Activated CD8-positive, alpha-beta memory T cell treated with anti-CD3 and anti-CD28 coated beads for 48 hours (primary cell): ENCODE measurements around the gene PNMA8C.

Source experiments
- DNase-seq, 3 experiments: peaks; one replicate each; pipeline ENCODE4 v3.0.0-alpha.2; 2020; ENCODE audit warnings: low read depth in 2 of 3, low spot score in 2 of 3

PNMA8C gene

DNA sequence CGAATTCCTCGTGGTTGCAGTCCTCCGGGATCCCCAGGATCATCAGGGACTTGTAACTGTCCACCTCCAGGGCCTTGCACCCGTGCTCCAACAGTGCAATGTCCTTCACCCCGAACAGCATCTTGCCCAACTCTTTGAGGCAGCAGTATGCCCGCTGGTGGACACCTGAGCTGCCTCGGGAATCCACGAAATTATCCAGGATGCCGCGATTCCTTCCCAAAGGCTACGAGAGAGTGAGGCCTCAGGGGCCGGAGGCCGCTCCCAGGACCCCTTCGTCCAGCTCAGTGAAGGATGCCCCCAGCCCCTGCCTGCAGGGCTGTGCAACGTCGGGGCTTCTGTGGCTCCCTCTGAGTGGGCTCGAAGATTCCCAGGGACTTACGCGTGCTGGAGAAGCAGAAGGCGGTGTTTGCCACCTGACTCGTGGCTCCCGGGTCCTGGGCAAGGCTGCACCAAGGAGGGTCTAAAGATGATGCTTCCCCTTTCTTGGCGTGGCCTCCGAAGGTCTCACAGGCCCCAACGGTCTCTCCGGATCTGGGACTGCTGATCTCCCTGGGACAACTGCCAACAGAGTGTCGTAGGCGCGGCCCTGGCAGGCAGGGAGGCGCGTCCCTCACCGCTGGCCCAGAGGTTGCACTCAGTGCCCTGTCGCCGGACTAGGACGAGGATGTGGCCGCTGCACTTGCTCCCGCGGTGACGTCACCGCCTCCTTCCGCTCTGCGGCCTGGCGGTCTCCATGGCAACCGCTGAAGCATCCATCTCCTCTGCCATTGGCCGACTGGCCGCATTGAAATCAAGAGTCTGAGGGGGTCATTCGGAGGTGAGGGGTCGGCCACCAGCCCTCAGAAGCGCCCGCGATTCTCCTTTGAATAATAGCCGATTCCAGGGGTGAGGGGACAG, at the start of gene PNMA8C:
Gene PNMA8C, minus strand, starts transcription at position 698 of the 897 bp plus-strand sequence. Its CDS starts 577 bp downstream, at position 121.
- DNase-seq = peak in 1 of 3 experiments; percentile 17

DNA sequence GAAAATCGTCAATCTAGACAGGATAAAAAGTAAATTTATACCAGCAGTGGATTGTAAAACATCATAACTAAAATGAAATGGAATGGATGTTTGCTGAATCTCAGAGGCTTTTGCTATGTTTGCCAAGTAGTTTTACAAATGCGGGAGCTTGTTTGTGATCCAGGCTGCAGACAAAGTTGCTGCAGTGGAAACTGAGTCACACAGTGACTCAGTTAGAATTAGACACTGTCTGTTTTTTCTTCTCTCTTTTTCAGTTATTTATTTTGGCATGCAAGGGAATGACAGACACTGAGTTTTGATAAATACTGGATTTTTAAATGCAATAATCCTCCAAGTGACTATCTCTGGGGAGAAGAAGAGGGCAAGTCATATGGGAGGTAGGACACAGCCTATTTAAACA, 47.2 kb upstream of the PNMA8C start:
- DNase-seq = no peak

DNA sequence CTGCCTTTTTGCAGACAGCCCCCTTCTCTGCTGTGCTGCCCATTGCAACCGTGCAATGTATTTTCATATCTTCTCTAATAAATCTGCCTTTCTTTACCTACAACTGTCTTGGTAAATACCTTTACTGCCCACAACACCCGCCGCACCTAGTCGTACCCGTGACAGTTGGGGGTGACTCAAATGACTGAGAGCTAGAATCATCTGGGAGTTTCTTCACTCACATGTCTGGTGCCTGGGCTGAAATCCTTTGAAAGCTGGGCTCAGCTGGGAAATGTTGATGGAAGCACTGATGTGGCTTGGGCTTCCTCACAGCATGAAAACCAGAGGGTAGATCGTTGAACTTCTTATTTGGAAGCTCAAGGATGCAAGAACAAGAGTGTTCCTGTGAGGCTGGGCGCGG, 45.5 kb upstream of the PNMA8C start:
- DNase-seq = no peak

DNA sequence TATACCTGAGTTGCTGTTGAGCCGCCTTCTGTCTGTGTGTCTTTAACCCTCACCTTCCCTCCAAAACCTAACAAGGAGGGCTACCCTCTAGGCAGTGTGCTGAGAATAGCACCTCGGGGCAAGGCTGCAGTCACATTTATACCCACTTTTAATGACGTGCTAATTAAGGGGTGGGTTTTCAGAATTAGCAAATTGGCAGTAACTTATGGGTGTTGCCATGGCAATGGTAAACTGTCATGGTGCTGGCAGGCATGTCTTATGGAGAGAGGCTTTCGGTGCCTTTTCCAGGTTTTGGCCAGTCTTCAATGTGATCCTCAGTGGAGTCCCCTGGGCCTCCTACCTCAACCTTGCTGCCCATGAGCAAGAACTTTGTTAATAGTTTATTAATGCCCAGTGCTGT, 43.9 kb upstream of the PNMA8C start:
- DNase-seq = no peak

DNA sequence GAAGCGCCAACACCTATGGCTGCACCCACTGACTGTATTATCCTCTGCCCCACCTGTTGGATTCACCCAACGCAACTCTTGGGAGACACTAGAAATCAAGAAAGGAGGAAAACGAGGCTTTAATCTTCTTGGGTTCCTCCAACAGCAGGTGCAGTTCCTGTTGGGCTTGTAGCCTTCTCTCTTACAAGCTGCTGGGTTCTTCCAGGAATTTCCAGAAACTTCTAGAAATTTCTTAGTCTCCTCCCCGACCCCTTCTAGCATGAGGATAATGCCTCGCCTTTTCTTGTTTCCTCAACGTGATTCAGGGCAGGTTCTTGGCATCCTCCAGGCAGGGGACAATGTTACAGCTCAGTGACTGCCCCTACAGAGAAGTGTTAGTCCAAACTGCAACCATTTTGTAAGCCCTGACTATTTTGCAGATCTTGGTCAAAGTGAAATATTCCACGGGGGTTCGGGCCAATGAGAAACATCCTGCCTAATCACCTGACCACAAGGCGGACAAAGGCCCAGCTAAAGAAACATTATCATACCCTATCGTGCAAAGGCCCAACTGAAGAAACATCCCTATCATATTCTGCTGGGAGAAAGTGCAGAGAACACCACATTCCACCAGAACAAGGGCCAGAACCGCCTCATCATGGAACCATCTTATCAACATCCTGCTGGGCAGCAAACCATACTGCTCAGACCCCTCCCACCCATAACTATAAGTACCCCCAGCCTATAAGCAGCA, 43.2 kb upstream of the PNMA8C start:
- DNase-seq = no peak

DNA sequence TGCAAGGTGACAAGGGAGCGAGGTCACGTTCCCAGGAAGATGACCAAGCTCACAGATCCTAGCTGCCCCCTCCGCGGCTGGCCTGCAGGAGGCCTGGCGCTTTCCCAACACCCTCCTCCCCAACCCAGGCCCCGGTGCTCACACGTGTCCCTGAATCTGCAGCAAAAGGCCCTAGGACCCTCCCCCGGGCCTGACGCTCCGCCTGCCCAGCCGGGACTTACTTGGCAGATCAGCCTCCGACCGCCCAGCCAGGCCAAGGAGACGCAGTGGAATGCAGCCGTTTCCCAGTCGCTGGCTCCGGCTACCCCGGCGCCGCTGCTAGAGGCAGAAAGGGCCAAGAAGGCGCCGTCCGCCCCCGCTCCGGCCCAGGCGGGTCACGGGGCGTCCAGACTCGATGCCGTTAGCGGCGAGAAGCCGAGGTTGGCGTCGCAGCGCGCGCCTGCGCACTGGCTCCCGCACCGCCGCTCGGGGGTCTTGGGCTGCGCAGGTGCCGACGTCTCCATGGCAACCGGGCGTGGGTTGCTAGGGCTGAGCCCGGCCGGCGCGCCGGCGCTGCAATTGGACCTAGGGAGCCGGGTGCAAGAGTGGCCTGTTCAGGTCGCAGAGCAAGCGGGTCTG, 42.5 kb upstream of the PNMA8C start, which contains the start of gene PNMA8A:
Gene PNMA8A, minus strand, starts transcription at position 448 of the 618 bp plus-strand sequence. CDS start 528 bp downstream, outside the sequence.
- no peak for DNase-seq

DNA sequence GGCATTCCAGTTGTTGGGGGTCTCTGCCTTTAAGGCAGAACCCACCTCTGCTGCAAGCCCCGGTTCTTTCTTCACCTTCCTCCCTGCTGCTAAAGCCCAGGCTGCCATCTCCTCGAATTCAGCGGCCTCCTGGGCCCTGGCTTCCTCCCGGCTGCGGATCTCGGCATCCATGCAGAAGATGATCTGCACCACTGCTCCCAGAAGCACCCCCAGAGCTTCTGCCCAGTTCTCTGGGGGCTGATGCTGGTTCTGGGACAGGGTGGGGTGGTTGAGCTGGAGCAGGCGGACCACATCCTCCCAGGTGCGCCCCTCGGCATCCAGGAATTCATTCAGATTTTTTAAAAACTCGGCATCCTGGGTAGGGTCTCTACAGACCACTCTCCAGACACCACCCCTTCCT, 41.6 kb upstream of the PNMA8C start:
- DNase-seq = no peak

DNA sequence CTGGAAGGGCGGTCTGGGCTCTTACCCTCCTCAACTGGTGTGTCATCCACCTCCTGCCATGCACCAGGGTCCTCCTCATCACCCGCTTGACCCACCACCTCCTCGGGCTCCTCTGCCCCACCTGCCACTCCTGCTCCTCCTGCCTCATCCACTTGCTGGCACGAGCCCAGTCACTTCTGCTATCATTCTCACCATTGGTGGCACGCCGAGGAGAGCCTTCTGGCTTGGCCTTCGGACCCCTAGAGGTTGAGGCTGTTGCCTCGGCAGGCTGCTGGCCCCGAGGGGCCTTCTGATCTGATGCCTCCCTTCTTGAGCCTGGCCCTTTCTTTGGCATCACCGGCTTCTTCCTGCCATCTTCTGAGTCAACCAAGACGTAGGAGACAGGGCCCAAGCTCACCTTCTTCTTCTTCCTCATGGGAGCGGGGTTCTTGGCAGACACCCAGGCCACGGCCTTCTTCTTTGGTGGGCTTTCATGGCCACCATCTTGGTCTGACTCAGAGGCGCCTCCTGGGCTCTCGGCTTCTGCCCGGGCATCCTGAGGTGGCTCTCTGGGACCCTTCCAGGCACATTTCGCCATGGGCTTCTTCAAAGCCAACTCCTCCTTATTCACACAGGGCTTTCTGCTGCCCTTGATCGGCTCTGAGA, 40.9 kb upstream of the PNMA8C start:
- DNase-seq = no peak

DNA sequence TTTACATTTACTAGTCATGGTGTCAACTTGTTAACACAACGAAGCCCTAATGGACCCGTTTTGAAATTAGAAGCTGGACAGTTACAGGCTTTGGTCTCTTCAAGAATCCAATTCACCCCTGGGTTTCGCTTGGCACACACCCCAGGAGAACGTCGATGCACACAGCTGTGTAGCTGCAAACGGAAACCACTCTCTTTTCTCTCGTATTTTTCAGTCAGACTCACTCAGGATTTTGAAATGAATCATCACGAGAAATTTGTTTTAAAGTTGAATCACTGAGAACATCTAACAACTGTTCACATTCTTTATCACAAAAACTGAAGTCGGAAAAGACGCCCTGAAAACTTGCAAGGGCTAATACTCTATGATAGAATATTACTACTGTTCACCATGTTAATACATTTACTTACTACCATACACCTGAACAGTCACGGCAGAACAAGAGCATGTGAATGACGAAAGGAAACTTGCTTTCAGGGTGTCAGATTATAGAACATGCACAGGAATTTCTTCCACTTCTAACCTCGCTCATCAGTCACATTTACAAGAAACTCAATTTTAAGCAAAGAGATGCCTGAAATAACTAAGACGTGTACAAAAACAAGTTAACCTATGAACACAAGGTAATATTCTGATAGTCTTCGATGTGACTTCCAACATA, 37.9 kb upstream of the PNMA8C start:
- no peak for DNase-seq

DNA sequence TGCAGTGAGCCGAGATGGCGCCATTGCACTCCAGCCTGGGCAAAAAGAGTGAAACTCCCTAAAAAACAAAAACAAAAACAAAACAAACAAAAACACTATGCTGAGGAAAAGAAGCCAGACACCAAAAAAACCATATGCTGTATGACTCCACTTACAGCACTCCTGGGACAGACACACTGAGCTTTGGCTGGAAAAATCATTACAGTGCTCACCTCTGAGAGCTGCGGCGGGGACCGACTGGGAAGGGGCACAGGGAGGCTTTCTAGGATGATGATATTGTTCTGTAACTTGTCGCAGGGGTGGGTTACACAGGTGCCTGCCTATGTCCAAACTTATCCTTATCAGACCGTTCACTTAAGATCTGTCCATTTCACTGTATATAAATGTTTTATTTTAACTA, 34.8 kb upstream of the PNMA8C start:
- no peak for DNase-seq

DNA sequence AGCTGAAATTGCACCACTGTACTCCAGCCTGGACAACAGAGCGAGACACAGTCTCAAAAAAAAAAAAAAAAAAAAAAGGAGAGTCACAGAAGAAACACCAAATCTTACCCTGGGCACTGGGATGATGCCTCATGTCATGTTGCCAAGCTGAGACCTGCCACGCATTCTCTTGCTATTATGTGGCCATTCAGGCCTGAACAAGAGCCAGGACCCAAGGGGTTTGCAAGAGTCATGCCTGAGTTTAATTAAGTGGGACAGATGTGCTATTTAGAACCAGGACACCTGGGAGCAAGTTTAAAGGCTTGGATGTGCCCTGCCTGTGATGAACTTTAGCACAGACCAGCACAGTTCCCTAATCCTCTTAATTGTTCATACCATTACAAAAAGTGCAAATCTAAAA, 32.8 kb upstream of the PNMA8C start:
- DNase-seq = no peak

DNA sequence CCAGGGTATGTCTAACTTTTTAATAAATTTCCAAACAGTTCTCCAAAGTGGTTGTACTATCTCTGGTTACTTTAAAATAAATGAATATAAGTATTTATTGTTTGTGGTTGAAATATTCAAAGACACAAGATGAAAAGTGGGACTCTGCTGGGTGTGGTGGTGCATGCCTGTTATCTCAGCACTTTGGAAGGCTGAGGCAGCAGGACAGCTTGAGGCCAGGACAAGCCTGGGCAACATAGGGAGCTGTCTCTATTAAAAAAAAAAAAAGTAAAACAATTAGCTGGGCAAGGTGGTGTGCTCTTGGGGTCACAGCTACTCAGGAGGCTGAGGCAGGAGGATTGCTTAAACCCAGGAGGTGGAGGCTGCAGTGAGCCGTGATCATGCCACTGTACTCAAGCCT, 32.2 kb upstream of the PNMA8C start:
- DNase-seq = no peak

DNA sequence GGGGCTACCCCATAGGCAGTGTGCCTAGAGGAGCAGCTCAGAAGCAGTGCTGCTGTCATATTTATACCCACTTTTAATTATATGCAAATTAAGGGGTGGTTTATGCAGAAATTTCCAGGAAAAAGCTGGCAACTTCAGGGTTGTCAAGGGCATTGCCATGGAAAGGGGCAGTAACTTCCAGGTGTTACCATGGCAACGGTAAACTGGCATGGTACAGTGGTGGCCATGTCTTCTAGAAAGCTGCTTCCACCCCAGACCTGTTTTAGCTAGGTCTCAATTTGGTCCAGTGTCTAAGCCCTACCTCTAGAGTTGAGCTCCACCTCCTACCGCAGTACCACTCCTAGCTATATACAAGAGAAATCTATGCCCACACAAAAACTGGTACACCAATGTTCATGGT, 31.3 kb upstream of the PNMA8C start:
- no peak for DNase-seq

DNA sequence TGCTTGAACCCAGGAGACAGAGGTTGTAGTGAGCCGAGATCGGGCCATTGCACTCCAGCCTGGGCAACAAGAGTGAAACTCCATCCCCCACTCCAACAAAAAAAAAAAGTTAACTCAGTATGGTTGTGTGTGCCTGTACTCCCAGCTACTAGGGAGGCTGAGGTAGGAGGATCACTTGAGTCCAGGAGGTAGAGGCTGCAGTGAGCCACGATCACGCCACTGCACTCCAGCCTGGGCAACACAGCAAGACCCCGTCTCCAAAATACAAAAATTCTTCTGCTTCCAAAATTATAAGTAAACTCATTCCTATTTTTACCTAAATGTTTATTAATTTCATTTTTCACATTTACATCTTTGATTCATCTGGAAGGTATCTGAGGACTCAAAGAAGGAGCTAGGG, 28.2 kb upstream of the PNMA8C start:
- no peak for DNase-seq

DNA sequence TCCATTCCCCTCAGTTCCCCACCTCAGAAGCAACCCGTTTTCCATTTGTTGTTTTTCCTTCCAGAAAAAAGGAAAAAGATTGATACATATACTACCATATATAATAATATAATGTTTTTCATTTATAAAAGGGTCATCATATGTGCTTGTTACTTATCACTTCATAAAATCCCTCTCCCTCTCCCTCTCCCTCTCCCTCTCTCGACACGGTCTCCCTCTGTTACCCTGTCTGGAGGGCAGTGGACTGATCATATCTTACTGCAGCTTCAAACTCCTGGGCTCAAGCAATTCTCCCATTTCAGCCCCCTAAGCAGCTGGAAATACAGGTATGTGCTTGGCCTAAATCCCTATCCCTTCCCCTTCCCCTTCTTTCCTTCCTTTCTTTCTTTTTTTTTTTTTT, 25.5 kb upstream of the PNMA8C start:
- DNase-seq = no peak

DNA sequence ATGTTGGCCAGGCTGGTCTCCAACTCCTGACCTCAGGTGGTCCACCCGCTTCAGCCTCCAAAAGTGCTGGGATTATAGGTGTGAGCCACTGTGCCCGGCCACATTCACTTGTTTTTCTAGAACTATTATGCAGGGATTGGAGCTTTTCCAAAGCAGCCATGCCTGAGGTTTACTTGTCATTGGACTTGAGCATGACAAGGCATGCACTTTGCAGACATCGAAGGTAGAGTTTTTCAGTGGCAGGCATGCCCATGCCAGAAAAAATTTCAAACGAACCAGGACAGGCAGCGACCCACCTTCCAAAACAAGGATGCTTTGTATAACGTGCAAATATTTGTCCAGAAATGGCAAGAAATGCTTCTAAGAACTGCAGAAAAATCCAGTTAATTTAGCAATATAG, 24.9 kb upstream of the PNMA8C start:
- DNase-seq = no peak

DNA sequence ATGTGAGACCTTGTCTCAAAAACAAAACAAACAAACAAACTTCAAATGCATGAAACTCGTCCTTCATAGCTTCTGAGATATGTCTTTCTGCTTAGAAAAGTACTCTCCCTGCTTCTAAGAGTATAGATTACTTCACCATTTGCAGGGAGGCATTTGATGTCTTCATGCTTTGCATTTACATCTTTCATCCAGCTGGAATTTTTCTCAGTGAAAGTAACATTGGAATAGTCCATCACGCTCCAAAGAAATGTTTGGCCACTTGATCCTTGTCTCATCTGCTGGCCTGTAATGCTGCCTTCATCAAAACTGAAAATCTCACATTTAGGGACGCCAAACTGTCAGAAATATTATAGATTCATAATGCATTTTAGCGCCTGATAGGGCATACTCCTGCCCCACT, 23.4 kb upstream of the PNMA8C start:
- no peak for DNase-seq

DNA sequence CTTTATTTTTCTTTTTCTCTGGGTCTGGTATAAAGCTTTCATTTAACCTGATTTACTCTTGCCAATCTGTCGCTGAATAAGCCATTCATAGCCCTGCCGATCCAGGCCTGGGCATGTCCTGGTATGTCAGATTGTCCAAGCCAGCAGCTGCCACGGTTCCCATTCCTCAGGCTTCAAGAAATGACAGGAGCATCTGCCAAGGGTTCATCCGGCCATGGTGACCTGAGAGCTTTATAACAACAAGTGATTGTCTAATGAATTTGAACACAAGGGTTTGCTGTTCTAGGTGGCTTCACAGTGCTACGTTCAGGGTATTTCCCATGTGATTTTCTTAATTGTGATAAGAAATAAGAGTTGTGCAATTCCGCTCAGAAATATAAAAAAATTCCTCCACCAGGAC, 22.6 kb upstream of the PNMA8C start:
- DNase-seq = no peak

DNA sequence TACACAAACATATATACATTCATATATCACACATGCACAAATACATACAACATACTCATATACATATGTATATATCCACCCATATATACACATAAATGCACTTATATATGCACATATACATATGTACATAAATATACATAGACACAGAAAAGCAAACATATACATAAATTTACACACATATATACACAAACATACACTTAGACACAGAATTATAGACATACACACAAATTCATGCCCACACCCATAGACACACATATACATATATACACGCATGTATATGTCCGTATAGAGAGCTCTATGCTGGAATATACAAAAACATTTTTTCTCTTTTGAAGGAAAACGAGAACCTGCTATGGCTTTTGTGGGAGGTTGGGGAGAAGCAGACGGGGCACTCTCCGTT, 22.0 kb upstream of the PNMA8C start:
- DNase-seq = no peak

DNA sequence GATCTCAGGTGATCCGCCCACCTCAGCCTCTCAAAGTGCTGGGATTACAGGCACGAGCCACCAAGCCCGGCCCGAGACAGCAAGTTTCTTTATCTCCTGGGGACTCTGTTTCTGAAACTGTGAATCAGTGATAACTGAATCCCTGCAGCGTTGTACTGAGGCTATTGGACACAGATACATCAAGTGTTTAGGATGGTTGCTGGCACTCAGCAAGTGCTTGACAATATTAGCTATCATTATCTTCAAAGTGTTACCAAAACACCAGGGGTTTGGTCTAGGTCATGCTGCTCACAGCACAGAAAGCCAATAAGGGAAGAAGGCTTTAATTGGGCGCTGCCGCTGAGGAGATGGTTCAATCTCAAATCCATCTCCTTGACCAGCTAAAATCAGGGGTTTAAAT, 20.5 kb upstream of the PNMA8C start:
- no peak for DNase-seq

DNA sequence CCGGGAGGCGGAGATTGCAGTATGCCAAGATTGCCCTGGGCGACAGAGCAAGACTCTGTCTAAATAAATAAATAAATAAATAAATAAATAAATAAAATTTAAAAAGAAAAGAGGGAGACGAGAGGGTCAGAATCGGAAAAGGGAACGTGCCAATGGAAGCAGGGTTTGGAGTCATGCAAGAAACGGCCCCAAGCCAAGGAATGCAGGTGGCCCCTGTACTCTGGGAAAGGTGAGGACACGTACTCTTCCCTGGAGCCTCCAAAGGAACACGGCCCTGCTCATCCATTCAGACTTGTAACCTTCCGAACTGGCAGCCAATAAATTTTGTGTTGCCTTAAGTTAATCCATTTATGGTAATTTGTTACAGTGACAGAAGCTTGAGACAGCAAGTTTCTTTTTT, 19.9 kb upstream of the PNMA8C start:
- no peak for DNase-seq
